WTC11 (cell line): Measurements from ENCODE around the gene IGFBP2.

Experiments
- CREB1 ChIP-seq: sonication (generic); formaldehyde crosslinking; IDR thresholded peaks from 2 replicates; pipeline ENCODE4 v1.8.0; 2023; ENCODE audit warnings: mild to moderate bottlenecking, missing genetic modification reagents
- ESRRA ChIP-seq: sonication (generic); formaldehyde crosslinking; IDR thresholded peaks from 2 replicates; pipeline ENCODE4 v1.8.1; 2022; ENCODE audit warnings: mild to moderate bottlenecking, missing genetic modification reagents, borderline replicate concordance
- MAX ChIP-seq: sonication (generic); formaldehyde crosslinking; IDR thresholded peaks from 2 replicates; pipeline ENCODE4 v1.8.0; 2022; ENCODE audit warnings: mild to moderate bottlenecking, missing genetic modification reagents
- MYBL2 ChIP-seq: sonication (generic); formaldehyde crosslinking; IDR thresholded peaks from 2 replicates; pipeline ENCODE4 v1.8.1; 2023; ENCODE audit warnings: mild to moderate bottlenecking, moderate library complexity, missing genetic modification reagents
- SP1 ChIP-seq: sonication (generic); formaldehyde crosslinking; conservative IDR thresholded peaks from 2 replicates; pipeline ENCODE4 v1.8.1; 2022; ENCODE audit warnings: missing genetic modification reagents
- TCF7 ChIP-seq: sonication (generic); formaldehyde crosslinking; IDR thresholded peaks from 2 replicates; pipeline ENCODE4 v1.8.0; 2022; ENCODE audit warnings: mild to moderate bottlenecking, low read depth, missing genetic modification reagents, moderate library complexity
- ZNF263 ChIP-seq: sonication (generic); formaldehyde crosslinking; IDR thresholded peaks from 2 replicates; pipeline ENCODE4 v1.8.1; 2022; ENCODE audit warnings: low read depth, mild to moderate bottlenecking, moderate library complexity, missing genetic modification reagents
- TF ChIP-seq, protein P1 (sequence below): fragments of 200-600 bp; IDR thresholded peaks from 2 replicates; pipeline ENCODE4 v1.8.0; 2022; ENCODE audit warnings: antibody characterized with exemption

GRCh38 chr2:216626875-216627245 lies 6.4 kb upstream of the IGFBP2 start:
- TF ChIP-seq MYBL2: no peak
- TF ChIP-seq ZNF263 (CRISPR knock-in tag): no peak
- TF ChIP-seq, protein P1, sequence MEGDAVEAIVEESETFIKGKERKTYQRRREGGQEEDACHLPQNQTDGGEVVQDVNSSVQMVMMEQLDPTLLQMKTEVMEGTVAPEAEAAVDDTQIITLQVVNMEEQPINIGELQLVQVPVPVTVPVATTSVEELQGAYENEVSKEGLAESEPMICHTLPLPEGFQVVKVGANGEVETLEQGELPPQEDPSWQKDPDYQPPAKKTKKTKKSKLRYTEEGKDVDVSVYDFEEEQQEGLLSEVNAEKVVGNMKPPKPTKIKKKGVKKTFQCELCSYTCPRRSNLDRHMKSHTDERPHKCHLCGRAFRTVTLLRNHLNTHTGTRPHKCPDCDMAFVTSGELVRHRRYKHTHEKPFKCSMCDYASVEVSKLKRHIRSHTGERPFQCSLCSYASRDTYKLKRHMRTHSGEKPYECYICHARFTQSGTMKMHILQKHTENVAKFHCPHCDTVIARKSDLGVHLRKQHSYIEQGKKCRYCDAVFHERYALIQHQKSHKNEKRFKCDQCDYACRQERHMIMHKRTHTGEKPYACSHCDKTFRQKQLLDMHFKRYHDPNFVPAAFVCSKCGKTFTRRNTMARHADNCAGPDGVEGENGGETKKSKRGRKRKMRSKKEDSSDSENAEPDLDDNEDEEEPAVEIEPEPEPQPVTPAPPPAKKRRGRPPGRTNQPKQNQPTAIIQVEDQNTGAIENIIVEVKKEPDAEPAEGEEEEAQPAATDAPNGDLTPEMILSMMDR: no peak
- no peak for TF ChIP-seq SP1 (CRISPR knock-in tag)
- TF ChIP-seq MAX (CRISPR knock-in tag): no peak
- TF ChIP-seq CREB1 (CRISPR knock-in tag): no peak
- TF ChIP-seq ESRRA: no peak
- TF ChIP-seq TCF7 (CRISPR knock-in tag): no peak
